Endothelial cell (in vitro differentiated cells): ENCODE results near the gene SIAE. TPM values are rescaled to one million over a fixed set of nuclear protein-coding genes. Genes with fewer than 3 reads are reported as not detected.

Source experiments
- DNase-seq: peaks from one replicate; pipeline ENCODE4 v3.0.0; 2021; ENCODE audit warnings: low spot score
- H3K27ac Mint-ChIP-seq: one replicate; pipeline ENCODE4 v1.8.0; 2021; ENCODE audit warnings: mixed read lengths, inconsistent platforms; ENCODE audit not compliant: unreplicated experiment
- H3K27me3 Mint-ChIP-seq: one replicate; pipeline ENCODE4 v1.8.0; 2021; ENCODE audit warnings: mild to moderate bottlenecking, moderate library complexity, mixed read lengths, inconsistent platforms; ENCODE audit not compliant: unreplicated experiment
- H3K36me3 Mint-ChIP-seq: one replicate; pipeline ENCODE4 v1.8.0; 2021; ENCODE audit warnings: mild to moderate bottlenecking, low read depth, mixed read lengths, inconsistent platforms; ENCODE audit not compliant: unreplicated experiment
- H3K4me1 Mint-ChIP-seq: one replicate; pipeline ENCODE4 v1.8.0; 2021; ENCODE audit warnings: mild to moderate bottlenecking, mixed read lengths, inconsistent platforms; ENCODE audit not compliant: unreplicated experiment
- H3K4me3 Mint-ChIP-seq: one replicate; pipeline ENCODE4 v1.8.0; 2021; ENCODE audit warnings: mild to moderate bottlenecking, mixed read lengths, inconsistent platforms; ENCODE audit not compliant: unreplicated experiment
- H3K9me3 Mint-ChIP-seq: one replicate; pipeline ENCODE4 v1.8.0; 2021; ENCODE audit warnings: mixed read lengths, inconsistent platforms; ENCODE audit not compliant: unreplicated experiment
- CTCF ChIP-seq: fragments of 200-600 bp; sonication (generic); IDR thresholded peaks from one replicate; pipeline ENCODE4 v1.5.0; 2021; ENCODE audit warnings: antibody characterized with exemption; ENCODE audit not compliant: unreplicated experiment
- total RNA-seq: library from RNA; stranded (reverse); fragmentation: NEBNext Ultra II Directional; extraction: Animal tissue kit (Norgen Biotek cat#: 25700); gene quantifications from one replicate; pipeline ENCODE4 v1.2.1, GENCODE V29; 2021; ENCODE audit not compliant: unreplicated experiment

Gene SIAE
- total RNA-seq, 1 donor from 2014 or later = 11.4 TPM

DNA sequence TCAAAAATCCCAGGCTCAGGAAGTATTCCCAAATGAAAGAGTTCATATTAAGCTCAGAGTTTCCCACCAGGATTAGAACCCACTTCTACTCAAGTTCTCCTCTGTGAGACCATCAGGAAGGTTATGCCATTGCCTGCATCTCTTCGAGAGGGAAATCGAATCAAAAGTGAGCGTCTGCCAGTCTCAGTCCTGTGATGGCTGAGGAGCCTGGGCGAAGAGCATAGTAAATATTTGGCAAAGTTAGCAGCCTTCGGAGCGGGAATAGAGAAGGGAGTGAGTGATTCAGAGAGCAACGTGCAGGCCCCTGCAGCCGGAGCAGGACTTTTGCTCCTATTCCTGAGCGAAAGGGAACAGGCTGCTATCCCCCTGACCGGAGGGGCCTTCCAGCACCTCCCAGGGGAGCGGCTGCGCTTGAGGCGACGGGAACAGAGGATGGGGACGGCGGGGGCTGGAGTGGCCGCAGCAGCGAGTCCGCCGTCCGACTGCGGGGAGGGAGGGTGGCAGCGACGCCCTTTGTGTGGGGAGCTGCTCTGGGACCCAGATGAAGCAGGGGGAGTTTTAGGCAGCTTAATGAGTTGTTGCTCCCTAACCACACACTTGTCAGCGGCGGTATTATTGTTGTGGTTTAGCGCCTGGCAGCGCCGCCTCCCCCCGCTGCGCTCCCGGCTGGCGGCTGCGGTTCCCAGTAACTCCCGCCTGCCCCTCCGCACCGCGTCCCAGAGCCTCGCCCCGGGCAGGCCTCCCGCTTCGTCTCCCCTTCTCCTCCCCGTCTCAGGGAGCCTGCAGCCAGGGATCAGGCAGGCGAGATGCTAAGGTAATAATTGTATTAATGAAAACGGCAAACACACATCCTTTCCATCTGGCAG, 44.5 kb upstream of the SIAE start:
- Mint-ChIP-seq H3K36me3 (no peaks in the 10 kb centered on the region), H3K27ac (no peak overlapping the region), H3K4me3 (peak overlapping the region; percentile 86), H3K9me3 (no peaks in the 10 kb centered on the region), H3K4me1 (peaks cover 24% of the 10 kb centered on the region), H3K27me3 (peaks cover 17% of the 10 kb centered on the region)
- DNase-seq = peak; percentile 23
- TF ChIP-seq CTCF = no peak

DNA sequence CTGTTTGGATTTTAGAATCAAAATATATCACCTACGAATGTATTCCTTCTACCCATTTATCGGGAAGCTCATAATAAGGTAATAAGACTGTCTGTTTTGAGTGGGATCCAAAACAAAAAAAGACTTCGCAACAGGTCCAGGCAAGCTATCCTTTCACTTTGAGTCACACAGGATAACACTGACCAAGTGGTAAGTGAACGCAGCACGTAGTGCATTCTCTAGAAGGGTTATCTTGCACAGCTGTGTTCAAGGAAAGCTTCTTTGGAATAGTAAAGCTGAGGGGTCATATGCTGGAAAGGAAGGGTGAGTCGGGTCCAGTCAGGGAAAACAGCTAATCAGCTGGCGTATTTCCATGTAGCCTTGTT, 43.9 kb upstream of the SIAE start:
- peaks cover 19% of the 10 kb centered on the region for H3K4me1 Mint-ChIP-seq
- TF ChIP-seq CTCF = no peak
- H3K36me3 Mint-ChIP-seq = no peaks in the 10 kb centered on the region
- H3K27ac Mint-ChIP-seq = no peak overlapping the region
- H3K4me3 Mint-ChIP-seq = peak overlapping the region; percentile 86
- H3K27me3 Mint-ChIP-seq = peaks cover 14% of the 10 kb centered on the region
- no peaks in the 10 kb centered on the region for H3K9me3 Mint-ChIP-seq
- DNase-seq = no peak

DNA sequence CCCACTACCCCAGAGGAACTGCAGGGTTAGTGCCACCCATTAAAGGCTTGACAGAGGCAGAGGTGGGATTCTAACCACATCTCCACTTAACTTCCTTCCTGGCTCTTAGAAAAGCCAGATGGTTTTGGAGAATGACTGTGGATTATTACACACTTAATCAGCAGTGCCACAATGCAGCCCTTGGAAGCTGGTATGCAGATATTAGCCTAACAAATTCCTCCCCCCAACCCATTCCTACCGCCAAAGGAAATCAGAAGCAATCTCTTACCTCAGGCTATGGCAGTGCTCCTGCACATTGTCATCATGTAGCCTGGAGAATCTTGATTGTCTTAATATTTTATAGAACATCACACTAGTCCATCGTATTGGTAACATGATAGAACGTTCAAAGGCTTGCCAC, 43.1 kb upstream of the SIAE start:
- no peak overlapping the region for H3K4me3 Mint-ChIP-seq
- TF ChIP-seq CTCF = no peak
- H3K9me3 Mint-ChIP-seq = no peaks in the 10 kb centered on the region
- DNase-seq = no peak
- peaks cover 12% of the 10 kb centered on the region for H3K27me3 Mint-ChIP-seq
- no peaks in the 10 kb centered on the region for H3K36me3 Mint-ChIP-seq
- peaks cover 13% of the 10 kb centered on the region for H3K4me1 Mint-ChIP-seq
- no peak overlapping the region for H3K27ac Mint-ChIP-seq

- TF ChIP-seq CTCF = no peak
- no peaks in the 10 kb centered on the region for H3K9me3 Mint-ChIP-seq
Observed at GRCh38 chr11:124712392-124712791, 38.9 kb upstream of the SIAE start.

DNA sequence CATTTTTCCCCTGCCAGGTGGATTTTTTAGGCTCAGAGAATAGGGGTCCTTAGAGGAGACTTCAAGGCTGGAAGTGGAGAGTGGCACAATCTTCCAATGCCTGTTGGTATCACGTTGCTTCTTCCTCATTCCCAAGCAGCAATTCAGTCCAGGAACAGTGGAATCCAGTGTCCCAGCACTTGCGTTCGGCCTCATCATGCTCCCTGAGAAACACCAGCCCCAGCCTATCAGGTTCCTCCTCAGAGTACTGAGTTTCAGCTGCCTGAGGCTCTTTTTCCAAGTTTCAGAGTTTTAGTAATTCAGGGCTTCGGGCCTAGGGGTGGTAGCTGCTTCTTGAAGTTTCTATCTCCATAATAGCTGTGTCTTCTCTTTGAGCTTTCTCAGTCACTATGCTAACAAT, 34.3 kb upstream of the SIAE start:
- Mint-ChIP-seq H3K9me3 (no peaks in the 10 kb centered on the region), H3K36me3 (no peaks in the 10 kb centered on the region), H3K27ac (no peak overlapping the region), H3K4me1 (no peaks in the 10 kb centered on the region), H3K27me3 (no peaks in the 10 kb centered on the region), H3K4me3 (no peak overlapping the region)
- no peak for DNase-seq
- no peak for TF ChIP-seq CTCF

More at GRCh38 chr11:124712392-124712791, 38.9 kb upstream of the SIAE start:
- no peak overlapping the region for H3K27ac Mint-ChIP-seq
- no peaks in the 10 kb centered on the region for H3K36me3 Mint-ChIP-seq
- H3K27me3 Mint-ChIP-seq = peaks cover under 1% of the 10 kb centered on the region
- DNase-seq = no peak
- H3K4me1 Mint-ChIP-seq = peaks cover under 1% of the 10 kb centered on the region
- H3K4me3 Mint-ChIP-seq = no peak overlapping the region
